H1 (cell line): ENCODE data around the gene HRH1.

Source experiments
- CHD2 ChIP-seq: IDR thresholded peaks from 2 replicates; pipeline ENCODE4 v1.6.1; 2012; ENCODE audit warnings: low read length, improper control_type of control experiment
- CREB1 ChIP-seq: IDR thresholded peaks from 2 replicates; pipeline ENCODE4 v1.6.1; 2012; ENCODE audit warnings: inconsistent platforms
- CTCF ChIP-seq, 3 experiments: IDR thresholded peaks; 1 replicate in 2 of 3; 2 replicates in 1 of 3; pipeline versions ENCODE4 v1.5.1 to v1.6.1; 2011; ENCODE audit warnings: low read length in 3 of 3, mild to moderate bottlenecking in 3 of 3, inconsistent platforms in 2 of 3, low read depth in 1 of 3, moderate library complexity in 1 of 3; ENCODE audit not compliant: insufficient read depth in 1 of 3; ENCODE audit errors: control extremely low read depth in 1 of 3
- EP300 ChIP-seq, 2 experiments: IDR thresholded peaks; 1 replicate in 1 of 2; 2 replicates in 1 of 2; pipeline ENCODE4 v1.6.1; 2011 to 2012; ENCODE audit warnings: low read depth in 2 of 2, low read length in 2 of 2, mild to moderate bottlenecking in 2 of 2, borderline replicate concordance in 1 of 2, inconsistent platforms in 1 of 2, moderate library complexity in 1 of 2
- GTF2F1 ChIP-seq: IDR thresholded peaks from 2 replicates; pipeline ENCODE4 v1.6.1; 2012; ENCODE audit warnings: low read depth, low read length, improper control_type of control experiment, borderline replicate concordance
- POLR2A ChIP-seq, 2 experiments: IDR thresholded peaks; 1 replicate in 1 of 2; 2 replicates in 1 of 2; pipeline ENCODE4 v1.6.1; 2011; ENCODE audit warnings: low read depth in 2 of 2, low read length in 2 of 2, mild to moderate bottlenecking in 2 of 2; ENCODE audit errors: control extremely low read depth in 1 of 2
- RFX5 ChIP-seq: IDR thresholded peaks from 2 replicates; pipeline ENCODE4 v1.6.1; 2011; ENCODE audit warnings: low read depth, low read length, improper control_type of control experiment, borderline replicate concordance
- TEAD4 ChIP-seq: IDR thresholded peaks from 2 replicates; pipeline ENCODE4 v1.6.1; 2012; ENCODE audit warnings: low read depth, low read length, inconsistent platforms, mixed read lengths

- no peak for TF ChIP-seq RFX5
- TF ChIP-seq TEAD4 = no peak
- TF ChIP-seq GTF2F1 = no peak
- no peak for TF ChIP-seq CTCF (IDR thresholded peaks at IDR 0.05; ENCODE audit: control extremely low read depth in 1 of 3, insufficient read depth in 1 of 3, low read depth in 1 of 3, low read length in 3 of 3)
- no peak for TF ChIP-seq CHD2
- TF ChIP-seq EP300 (IDR thresholded peaks at IDR 0.05; ENCODE audit: borderline replicate concordance in 1 of 2, low read depth in 2 of 2, low read length in 2 of 2) = no peak
- TF ChIP-seq POLR2A (IDR thresholded peaks at IDR 0.05; ENCODE audit: control extremely low read depth in 1 of 2, low read depth in 2 of 2, low read length in 2 of 2) = no peak
- TF ChIP-seq CREB1 = no peak
Observed at GRCh38 chr3:11254876-11255275, 100.6 kb downstream of the HRH1 start.
